Measurements from ENCODE around the gene ZDHHC7.

GRCh38 chr16:85011846-85012284 lies 530 bp upstream of the ZDHHC7 start:
- TF ChIP-seq EZH2 (IDR thresholded peaks at IDR 0.05; ENCODE audit: borderline replicate concordance, low read length) = no peak
- TF ChIP-seq, protein P1, sequence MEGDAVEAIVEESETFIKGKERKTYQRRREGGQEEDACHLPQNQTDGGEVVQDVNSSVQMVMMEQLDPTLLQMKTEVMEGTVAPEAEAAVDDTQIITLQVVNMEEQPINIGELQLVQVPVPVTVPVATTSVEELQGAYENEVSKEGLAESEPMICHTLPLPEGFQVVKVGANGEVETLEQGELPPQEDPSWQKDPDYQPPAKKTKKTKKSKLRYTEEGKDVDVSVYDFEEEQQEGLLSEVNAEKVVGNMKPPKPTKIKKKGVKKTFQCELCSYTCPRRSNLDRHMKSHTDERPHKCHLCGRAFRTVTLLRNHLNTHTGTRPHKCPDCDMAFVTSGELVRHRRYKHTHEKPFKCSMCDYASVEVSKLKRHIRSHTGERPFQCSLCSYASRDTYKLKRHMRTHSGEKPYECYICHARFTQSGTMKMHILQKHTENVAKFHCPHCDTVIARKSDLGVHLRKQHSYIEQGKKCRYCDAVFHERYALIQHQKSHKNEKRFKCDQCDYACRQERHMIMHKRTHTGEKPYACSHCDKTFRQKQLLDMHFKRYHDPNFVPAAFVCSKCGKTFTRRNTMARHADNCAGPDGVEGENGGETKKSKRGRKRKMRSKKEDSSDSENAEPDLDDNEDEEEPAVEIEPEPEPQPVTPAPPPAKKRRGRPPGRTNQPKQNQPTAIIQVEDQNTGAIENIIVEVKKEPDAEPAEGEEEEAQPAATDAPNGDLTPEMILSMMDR (conservative IDR thresholded peaks at IDR 0.05 in 1 of 2, IDR thresholded peaks at IDR 0.05 in 1 of 2; ENCODE audit: extremely low read depth in 1 of 2, insufficient read depth in 1 of 2, low read depth in 1 of 2, low read length in 2 of 2) = no peak
